ENCODE results near the gene ZNF333.

DNA sequence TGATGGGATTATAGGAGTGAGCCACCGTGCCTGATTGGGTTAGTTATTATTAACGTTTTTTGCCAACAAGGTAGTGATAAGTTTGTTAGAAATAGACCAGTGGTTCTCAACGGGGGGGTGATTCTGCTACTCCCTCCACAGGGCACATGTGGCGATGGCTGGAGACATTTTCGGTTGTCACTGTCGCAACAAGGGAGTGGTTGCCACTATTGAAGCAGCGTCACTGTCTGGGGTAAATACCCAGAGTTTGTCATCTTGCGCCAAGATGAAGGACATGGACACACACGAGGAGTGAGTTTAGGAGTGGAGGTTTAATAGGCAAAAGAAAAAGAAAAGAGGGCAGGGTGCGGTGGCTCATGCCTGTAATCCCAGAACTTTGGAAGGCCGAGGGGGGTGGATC lies 34.1 kb upstream of the ZNF333 start:
- TF ChIP-seq SUZ12 (IDR thresholded peaks at IDR 0.05; ENCODE audit: extremely low read depth, insufficient read depth, insufficient read length) (no peak), ZNF274 (IDR thresholded peaks at IDR 0.05; ENCODE audit: low read depth, low read length) (no peak), YY1 (IDR thresholded peaks at IDR 0.05; ENCODE audit: insufficient read depth, insufficient read length) (no peak)
